Spleen (tissue), 7 donors: Measurements from ENCODE around the gene TNNT1.

Experiments
- CTCF ChIP-seq, 11 experiments: fragments of 200-600 bp in 7 of 11; fragments of 450-650 bp in 4 of 11; sonication (generic) in 4 of 11; IDR thresholded peaks in 8 of 11; conservative IDR thresholded peaks in 3 of 11; 1 replicate in 7 of 11; 2 replicates in 4 of 11; pipeline versions ENCODE4 v1.4.0 to v1.8.0; 2016 to 2021; ENCODE audit warnings: antibody characterized with exemption in 11 of 11, inconsistent platforms in 4 of 11, mild to moderate bottlenecking in 1 of 11
- POLR2A ChIP-seq, 3 donors: fragments of 450-650 bp; IDR thresholded peaks; one replicate each; pipeline ENCODE4 v1.5.1; 2017; ENCODE audit warnings: antibody characterized with exemption in 3 of 3, mild to moderate bottlenecking in 1 of 3
- donor health status: DM: no; HTN: no; CAD: no; lungs with moderate emphysema.
- donor health status: DM: no; HTN: no; CAD: no.
- donor health status: DM: no; HTN: no; CAD: no.

- TF ChIP-seq POLR2A (IDR thresholded peaks at IDR 0.05) (no peak), CTCF (IDR thresholded peaks at IDR 0.05 in 8 of 11, conservative IDR thresholded peaks at IDR 0.05 in 3 of 11) (no peak)
Measured at GRCh38 chr19:55161571-55162322, 12.7 kb upstream of the TNNT1 start.
